NCI-H82 (cell line): Measurements from ENCODE around the gene CDC42BPB.
"Not testable (repeated sequence)": the region's sequence is repeated elsewhere in the genome, so short reads cannot be mapped to it uniquely, and the experiment has no call there.

Experiments
- DNase-seq: peaks from one replicate; lab custom pipeline; 2025; lab: John Stamatoyannopoulos, UW

Gene CDC42BPB

GRCh38 chr14:103047453-103047852, 9.9 kb downstream of the CDC42BPB start:
- not testable (repeated sequence) for DNase-seq

GRCh38 chr14:103045371-103045869, 11.9 kb downstream of the CDC42BPB start:
- DNase-seq: no peak

GRCh38 chr14:103043257-103044015, 13.9 kb downstream of the CDC42BPB start:
- no peak for DNase-seq

- DNase-seq: no peak
Observed at GRCh38 chr14:103041464-103041863, 15.9 kb downstream of the CDC42BPB start.

- DNase-seq: no peak
Observed at GRCh38 chr14:103033681-103034096, 23.7 kb downstream of the CDC42BPB start.

GRCh38 chr14:103031956-103032355, 25.4 kb downstream of the CDC42BPB start:
- peak; percentile 12 for DNase-seq

GRCh38 chr14:103031566-103031911, 25.8 kb downstream of the CDC42BPB start:
- DNase-seq: no peak

- no peak for DNase-seq
Observed at GRCh38 chr14:103030741-103031565, 26.4 kb downstream of the CDC42BPB start.

- no peak for DNase-seq
Observed at GRCh38 chr14:103029936-103030335, 27.4 kb downstream of the CDC42BPB start.

- no peak for DNase-seq
Observed at GRCh38 chr14:103028772-103029171, 28.6 kb downstream of the CDC42BPB start.

- DNase-seq: no peak
Observed at GRCh38 chr14:103028161-103028767, 29.1 kb downstream of the CDC42BPB start.

- DNase-seq: no peak
Observed at GRCh38 chr14:103027451-103027850, 29.9 kb downstream of the CDC42BPB start.

DNA sequence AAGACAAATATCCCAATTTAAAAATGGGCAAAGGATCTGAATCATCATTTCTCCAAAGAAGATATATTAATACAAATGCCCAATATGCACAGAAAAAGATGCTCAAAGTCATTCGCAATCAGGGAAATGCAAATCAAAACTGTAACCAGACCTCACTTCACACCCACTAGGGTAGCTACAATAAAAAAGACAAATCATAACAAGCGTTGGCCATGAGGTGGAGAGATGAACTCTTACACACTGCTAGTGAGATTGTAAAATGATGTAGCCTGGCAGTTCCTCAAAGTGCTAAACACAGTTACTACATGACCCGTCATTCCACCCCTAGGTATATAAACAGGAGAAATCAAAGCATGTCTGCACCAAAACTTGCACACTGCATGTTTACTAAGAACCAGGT, 30.4 kb downstream of the CDC42BPB start:
- no peak for DNase-seq

DNA sequence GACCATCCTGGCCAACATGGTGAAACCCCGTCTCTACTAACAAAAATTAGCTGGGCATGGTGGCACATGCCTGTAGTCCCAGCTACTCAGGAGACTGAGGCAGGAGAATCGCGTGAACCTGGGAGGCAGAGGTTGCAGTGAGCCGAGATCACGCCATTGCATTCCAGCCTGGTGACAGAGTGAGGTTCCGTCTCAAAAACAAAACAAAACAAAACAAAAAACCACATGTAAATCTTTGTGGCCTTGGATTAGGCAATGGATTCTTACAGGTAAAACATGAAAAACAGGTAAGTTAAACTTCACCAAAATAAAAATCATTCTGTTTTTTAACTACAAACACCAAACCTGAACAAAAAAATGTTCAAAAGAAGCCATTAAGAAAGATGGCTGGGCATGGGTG, 31.2 kb downstream of the CDC42BPB start:
- DNase-seq: not testable (repeated sequence)

- no peak for DNase-seq
Observed at GRCh38 chr14:103023881-103024473, 33.4 kb downstream of the CDC42BPB start.

DNA sequence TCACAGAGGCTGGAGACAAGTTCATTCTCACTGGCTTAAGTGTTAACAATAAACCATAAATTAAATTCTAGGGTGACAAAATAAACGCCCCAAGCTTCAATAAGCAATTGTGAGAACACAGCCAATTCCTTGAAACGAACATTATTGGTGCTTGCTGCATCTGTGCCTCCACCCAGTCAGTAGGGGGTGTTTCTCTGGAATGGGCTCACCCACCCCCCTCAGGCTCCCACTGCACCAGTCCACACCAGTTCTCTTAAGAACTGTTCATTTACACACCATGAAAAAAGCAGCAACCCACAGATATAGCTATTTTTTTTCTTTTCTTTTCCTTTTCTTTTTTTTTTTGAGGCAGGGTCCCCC, 34.7 kb downstream of the CDC42BPB start:
- no peak for DNase-seq

- DNase-seq: no peak
Observed at GRCh38 chr14:103022002-103022684, 35.2 kb downstream of the CDC42BPB start.

- DNase-seq: no peak
Observed at GRCh38 chr14:103021684-103022001, 35.7 kb downstream of the CDC42BPB start.

DNA sequence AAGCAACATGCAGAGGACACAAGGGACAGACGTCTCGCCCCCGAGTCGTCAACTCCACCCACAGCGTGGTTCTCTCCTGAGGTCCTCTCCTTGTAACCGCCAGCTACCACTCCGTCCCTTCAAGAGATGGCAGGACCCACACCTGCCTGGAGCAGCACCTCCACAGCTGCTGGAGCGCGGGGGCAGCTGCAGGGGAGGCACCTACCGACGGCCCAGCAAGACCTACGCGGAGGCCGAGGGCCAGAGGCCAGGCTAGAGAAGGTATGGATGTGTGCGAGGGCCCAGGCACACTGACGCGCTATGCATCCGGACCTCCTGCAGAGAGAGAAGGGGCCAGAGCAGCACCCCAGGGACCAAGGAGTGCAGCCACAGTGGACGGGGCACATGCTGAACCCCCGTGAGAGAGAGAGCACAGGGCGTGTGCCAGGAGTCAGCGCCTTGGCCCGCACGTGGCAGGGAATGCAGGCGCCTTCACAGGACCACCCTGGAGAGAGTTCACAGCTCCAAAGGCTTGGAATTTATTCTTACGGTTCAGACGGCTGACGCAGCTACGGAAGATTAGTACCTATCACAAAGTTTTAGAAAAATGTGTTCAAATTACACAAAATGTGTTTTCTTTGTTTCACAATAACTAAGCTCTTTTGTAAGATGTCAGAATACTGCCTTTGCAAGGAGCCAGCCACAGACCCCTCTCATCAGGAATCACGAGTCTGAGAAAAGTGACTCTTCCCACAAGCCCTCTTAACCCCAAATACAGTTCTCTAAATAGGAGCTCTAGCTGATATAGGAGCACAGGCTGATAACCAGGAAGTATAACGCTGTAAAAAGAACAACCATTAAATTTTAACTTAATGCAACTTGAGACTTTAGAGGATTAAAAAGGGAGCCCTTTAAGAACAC, 36.8 kb downstream of the CDC42BPB start:
- DNase-seq: no peak

DNA sequence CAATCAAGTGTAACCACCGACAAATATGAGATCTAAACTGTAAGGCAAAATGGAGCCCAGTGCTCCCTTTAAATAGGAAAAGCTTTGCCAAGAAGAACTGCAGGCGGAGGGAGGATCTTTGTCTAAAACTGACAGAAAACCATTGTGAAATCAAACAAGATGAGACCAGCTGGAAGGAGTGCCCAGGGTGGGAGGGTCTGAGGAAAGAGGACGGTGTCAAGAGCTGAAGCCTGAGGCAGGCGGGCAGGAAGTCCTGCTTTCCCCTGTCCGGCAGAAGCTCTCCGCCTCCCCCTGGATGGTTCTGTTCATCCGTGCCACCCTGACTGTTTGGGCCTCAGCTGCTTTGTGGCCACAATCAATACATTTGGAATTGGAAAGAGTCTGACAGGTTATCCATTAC, 37.5 kb downstream of the CDC42BPB start:
- no peak for DNase-seq

GRCh38 chr14:103019236-103019635, 38.1 kb downstream of the CDC42BPB start:
- DNase-seq: no peak
